Activated T-cell treated with anti-CD3 and anti-CD28 coated beads, Interleukin-2, amount 50 U/mL, for 48 hours (primary cell): ENCODE results near the gene CCSER2.
A peak's percentile ranks its signal among the peaks of the same experiment; 100 is the strongest.
"Not testable (repeated sequence)": the region's sequence is repeated elsewhere in the genome, so short reads cannot be mapped to it uniquely, and the experiment has no call there.

Source experiments
- DNase-seq, 2 experiments: peaks; one replicate each; pipeline ENCODE4 v3.0.0-alpha.2; 2020

The CCSER2 gene

DNA sequence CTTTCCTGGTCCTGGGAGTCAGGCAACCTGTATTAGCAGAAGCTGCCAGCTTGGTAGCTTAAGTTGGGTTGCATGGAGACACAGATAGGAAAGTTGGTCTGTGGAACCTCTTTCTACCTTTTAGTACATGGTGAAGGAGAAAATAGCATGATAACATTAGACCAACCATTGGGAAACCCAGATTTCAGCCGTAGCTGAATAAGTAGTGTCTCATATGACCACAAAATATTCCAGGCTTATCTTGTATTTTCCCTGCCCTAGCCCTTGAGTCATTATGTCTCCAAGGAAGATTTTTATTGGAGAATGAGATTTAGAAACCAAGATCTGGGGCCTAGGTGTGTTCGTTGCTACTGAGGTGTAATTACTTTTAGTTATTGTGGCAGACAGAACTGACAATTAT lies 67.2 kb downstream of the CCSER2 start:
- no peak for DNase-seq

DNA sequence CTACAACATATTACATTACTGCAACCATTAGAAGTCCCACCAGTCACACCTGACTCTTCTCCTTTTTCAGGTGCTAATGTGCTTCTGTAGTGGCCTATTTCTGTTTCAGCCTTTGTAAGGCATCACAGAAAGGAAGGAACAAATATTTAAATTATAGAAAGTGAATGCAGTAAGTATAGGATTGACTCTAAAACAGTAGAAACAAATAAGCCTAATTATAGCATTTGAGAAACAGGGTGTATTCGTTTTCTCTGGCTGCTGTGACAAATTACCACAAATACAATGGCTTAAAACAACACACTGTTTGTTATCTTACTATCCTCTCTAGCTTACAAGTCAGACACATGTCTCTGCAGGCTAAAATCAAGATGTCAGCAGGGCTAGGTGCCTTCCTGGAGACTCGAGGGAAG lies 69.4 kb downstream of the CCSER2 start:
- DNase-seq = no peak

DNA sequence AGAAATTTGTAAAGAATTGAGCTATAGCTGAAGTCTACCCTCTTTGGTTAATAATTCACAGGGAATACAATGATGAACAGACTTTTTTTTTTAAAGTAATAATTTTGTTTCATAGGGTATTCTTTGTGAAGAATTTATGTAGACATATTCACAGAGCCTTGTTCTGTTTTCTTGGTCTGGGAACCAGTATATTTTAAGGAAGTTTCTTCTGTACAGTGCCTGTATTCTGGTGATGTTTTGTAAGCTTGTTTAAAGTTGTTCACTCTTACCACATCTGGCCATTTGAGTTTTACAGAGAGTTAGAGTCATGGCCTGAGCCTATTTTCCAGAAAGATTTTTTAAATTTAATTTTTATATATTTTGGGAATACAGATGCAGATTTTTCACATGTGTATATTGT lies 70.3 kb downstream of the CCSER2 start:
- DNase-seq = no peak

DNA sequence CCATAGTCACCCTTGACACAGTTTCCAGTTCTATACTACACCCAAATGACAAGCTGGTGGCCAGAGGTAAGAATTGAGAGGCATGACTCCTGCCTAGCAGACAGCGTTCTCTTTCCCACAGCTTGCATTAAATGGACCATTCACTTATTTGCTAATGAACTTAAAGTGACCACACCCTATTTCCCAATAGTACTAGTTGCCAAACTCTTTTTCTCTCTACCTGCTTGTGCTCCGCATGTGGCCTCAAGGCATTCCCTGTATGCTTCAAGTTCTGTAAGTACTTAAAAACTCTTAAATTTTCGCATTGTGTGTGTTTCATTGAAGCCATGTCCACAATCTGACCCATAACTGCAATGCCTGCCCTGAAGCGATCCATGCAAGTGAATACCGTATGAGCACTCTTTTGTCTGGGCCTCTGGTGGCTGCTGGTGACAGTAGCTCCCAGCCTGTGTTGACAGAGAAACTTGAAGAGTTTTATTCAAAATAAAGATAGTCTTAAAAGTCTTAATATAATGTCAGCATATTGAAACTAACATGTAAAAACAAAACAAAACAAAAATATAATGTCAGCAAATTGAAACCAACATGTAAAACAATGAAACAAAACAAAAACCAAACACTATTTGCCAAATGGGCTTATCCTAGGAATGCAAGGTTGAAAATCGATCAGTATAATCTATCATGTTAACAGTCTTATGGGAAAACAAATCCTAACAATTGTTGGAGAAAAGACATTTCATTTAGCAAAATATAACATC lies 73.6 kb downstream of the CCSER2 start:
- no peak for DNase-seq

GRCh38 chr10:84404783-84405182 lies 76.4 kb downstream of the CCSER2 start:
- no peak for DNase-seq

GRCh38 chr10:84405662-84406061 lies 77.3 kb downstream of the CCSER2 start:
- no peak for DNase-seq

DNA sequence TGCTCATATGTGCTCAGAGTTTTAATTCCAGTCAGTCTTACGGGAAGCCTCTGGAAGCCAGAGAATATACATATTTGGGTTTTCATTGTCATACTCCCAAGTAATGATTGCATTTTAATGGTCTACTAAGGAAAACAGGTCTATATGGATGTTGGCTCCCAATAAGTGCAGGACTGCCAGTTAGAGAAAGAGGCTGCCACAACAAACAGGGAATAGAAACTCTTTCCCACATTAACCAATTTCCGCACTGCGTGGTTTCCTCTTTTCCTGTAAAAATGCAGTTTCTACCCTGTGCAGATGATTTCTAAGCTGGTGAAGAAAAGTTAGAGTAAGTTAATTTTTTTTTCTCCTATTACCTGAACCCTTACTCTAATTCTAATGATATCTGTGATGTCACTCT lies 78.2 kb downstream of the CCSER2 start:
- DNase-seq = no peak

- no peak for DNase-seq
These were observed 79.1 kb downstream of the CCSER2 start for GRCh38 chr10:84407388-84408049.

DNA sequence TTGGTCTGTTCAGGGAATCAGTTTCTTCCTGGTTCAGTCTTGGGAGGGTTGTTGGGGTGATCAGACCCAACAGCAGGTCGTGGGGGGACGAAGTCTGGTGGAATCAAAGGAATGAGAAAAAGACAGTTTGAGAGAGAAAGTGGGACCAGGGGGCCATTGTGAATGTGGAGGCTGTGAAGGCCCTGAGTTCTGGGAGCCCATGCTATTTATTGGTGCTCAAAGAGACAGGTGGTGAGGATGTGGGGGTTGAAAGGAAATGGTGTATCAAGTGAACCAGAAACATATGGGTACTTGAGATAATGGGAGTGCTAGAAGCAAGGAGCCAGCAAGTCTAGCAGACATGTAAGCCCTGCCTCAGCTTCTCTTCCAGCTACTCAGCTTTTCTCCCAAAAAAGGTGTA lies 84.1 kb downstream of the CCSER2 start:
- DNase-seq = no peak

DNA sequence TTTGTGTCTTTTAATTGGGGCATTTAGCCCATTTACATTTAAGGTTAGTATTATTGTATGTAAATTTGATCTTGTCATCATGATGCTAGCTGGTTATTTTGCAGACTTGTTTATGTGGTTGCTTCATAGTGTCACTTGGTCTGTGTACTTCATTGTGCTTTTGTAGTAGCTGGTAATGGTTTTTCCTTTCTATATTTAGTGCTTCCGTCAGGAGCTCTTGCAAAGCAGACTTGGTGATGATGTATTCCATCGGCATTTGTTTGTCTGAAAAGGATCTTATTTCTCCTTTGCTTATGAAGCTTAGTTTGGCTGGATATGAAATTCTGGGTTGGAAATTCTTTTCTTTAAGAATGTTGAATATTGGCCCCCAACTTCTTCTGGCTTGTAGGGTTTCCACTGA lies 85.7 kb downstream of the CCSER2 start:
- DNase-seq = not testable (repeated sequence)

GRCh38 chr10:84415539-84416244 lies 87.3 kb downstream of the CCSER2 start:
- no peak for DNase-seq

GRCh38 chr10:84416245-84416555 lies 87.8 kb downstream of the CCSER2 start:
- no peak for DNase-seq

- no peak for DNase-seq
These were observed 95.3 kb downstream of the CCSER2 start for GRCh38 chr10:84423719-84424118.

GRCh38 chr10:84424731-84425167 lies 96.4 kb downstream of the CCSER2 start:
- DNase-seq = peak in 1 of 2 experiments; percentile 36

DNA sequence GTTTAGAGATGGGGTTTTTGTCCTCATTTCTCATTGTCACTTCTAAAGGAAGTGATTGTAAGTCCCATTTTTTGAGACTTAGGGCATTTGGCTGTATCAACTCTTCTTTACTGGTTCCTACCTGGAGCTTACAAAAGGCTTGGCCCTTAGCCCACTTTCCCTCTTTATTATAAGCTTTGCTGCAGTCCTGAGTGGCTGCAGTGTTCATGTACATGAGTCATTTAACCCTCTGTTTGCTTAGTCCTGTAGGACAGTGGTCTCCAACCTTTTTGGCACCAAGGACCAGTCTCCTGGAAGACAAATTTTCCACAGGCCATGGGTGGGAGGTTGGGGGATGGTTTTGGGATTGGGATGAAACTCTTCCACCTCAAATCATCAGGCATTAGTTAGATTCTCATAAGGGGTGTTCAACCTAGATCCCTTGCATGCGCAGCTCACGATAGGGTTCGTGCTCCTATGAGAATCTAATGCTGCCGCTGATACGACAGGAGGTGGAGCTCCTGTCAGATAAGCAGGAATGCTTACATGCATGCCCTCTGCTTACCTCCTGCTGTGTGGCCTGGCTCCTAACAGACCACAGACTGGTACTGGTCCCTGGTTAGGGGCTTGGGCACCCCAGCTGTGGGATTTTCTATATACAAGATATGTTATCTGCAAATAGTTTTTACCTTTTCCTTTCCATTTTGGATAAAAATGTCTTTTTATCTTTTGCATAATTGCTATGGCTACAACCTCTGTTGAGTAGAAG lies 99.7 kb downstream of the CCSER2 start:
- DNase-seq = no peak

DNA sequence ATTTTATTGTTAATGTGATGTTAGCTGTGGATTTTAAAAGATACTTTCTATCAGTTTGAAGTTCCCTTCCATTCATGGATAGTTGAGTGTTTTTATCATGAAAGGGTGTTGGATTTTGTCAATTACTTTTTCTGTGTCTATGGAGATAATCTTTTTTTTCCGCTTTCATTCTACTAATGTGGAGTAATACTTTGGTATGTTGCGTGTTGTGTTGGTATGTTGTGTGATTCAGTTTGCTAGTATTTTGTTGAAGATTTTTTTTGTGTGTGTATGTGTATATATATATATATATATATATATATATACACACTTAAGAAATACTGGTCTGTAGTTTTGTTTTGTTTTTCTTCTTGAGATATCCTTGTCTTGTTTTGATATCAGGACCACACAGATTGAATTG lies 100.3 kb downstream of the CCSER2 start:
- DNase-seq = no peak

- DNase-seq = peak; percentile 71 to 75
These were observed 101.6 kb downstream of the CCSER2 start for GRCh38 chr10:84429926-84430520.

GRCh38 chr10:84432891-84433290 lies 104.5 kb downstream of the CCSER2 start:
- no peak for DNase-seq

DNA sequence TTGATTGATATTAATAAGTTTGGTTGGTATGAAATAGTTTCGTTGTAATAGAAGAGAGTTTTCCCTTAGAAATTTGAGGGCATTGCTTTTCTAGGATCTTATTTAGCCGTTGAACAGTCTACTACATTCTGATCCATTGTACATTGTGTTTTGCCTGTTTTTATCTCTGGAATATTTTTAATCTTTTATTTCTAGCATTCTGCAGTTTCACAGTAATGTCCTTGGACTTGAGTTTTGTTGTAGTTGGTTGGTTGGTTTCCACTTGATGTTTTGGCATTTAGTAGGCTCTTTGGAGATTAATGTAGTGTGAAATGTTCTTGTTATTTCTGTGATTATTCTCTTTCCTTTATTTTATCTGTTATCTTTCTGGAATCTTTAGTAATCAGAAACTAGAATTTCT lies 112.4 kb downstream of the CCSER2 start:
- no peak for DNase-seq

DNA sequence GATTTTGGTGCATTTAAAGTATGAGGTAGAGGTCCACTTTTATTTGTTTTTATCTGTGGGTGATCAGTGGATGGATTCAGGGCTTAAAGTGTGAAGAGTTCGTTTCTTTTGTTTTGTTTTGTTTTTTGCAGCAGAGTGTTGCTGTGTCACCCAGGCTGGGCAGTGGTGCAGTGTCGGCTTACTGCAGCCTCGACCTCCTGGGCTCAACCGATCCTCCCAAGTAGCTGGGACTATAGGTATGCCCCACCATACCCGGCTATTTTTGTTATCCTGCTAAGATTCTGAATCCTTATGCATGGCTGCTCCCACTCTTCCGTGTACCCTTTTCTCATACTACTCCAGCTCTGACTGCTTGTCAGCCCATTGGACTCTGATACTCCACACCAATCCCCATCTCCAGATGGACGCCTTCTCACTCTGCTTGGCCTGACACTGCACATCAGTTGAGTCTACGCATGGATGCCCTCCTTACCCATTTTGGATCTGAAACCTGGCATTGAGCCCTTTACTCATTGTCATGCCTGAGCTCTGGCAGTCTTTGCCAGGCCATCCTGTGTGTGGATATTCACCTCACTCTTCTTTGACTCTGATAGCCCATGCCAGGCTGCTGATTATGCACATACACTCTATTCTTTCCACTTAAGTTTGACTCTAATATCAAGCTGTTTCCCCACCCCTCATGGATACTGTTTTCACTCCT lies 119.5 kb downstream of the CCSER2 start:
- no peak for DNase-seq

- not testable (repeated sequence) for DNase-seq
These were observed 121.0 kb downstream of the CCSER2 start for GRCh38 chr10:84449351-84449750.

DNA sequence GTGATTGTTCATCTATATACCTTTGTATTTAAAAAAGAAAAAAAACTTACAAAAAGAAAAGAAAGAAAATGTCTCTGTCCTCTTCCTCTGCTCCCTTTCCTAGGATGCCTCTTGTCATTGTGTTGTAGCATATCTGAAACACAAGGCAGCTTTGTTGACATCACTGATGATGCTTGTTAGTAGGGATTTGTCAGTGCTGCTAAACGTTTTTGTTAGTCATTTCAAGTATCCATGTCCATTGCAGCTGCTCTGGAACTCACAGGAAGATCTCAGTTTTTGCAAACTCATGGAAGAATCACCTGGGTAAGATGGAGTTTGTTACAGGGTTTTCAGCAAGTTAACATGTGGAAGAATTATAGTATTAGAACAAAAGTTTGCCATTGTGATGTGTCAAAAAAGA lies 123.6 kb downstream of the CCSER2 start:
- DNase-seq = no peak
